Measurements from ENCODE around the gene FOSL1.

The FOSL1 gene

GRCh38 chr11:65917077-65917433 lies 16.9 kb upstream of the FOSL1 start:
- H3K4me3 ChIP-seq (ENCODE audit: low read depth, low read length), result no peak overlapping the region
- DNase-seq (ENCODE audit: low read depth), result no peak
- TF ChIP-seq CTCF (IDR thresholded peaks at IDR 0.05; ENCODE audit: low read depth, low read length, missing control alignments), result no peak

DNA sequence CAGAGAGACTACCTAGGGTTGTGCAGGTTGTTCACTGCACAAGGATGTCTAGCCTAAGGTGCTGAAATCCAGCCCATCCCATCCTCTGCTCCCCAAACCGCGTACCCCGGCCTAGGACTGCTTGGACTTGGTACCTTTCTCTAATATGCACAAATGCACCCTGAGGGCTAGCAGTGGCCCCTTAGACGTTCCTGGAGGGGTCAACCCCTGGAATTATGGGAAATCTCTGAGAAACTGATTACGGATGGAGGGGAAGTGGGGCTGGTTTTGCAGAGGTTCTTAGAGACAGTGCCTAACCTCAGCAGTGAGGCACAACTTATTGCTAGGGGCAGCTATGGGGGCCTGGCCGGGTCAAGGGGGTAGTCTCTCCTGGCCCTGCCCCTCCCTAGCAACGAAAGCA lies 16.2 kb upstream of the FOSL1 start:
- no peak for DNase-seq (ENCODE audit: low read depth)
- TF ChIP-seq CTCF (IDR thresholded peaks at IDR 0.05; ENCODE audit: low read depth, low read length, missing control alignments), result no peak
- no peak overlapping the region for H3K4me3 ChIP-seq (ENCODE audit: low read depth, low read length)

GRCh38 chr11:65915821-65916251 lies 15.6 kb upstream of the FOSL1 start:
- H3K4me3 ChIP-seq (ENCODE audit: low read depth, low read length), result no peak overlapping the region
- TF ChIP-seq CTCF (IDR thresholded peaks at IDR 0.05; ENCODE audit: low read depth, low read length, missing control alignments), result no peak
- no peak for DNase-seq (ENCODE audit: low read depth)

DNA sequence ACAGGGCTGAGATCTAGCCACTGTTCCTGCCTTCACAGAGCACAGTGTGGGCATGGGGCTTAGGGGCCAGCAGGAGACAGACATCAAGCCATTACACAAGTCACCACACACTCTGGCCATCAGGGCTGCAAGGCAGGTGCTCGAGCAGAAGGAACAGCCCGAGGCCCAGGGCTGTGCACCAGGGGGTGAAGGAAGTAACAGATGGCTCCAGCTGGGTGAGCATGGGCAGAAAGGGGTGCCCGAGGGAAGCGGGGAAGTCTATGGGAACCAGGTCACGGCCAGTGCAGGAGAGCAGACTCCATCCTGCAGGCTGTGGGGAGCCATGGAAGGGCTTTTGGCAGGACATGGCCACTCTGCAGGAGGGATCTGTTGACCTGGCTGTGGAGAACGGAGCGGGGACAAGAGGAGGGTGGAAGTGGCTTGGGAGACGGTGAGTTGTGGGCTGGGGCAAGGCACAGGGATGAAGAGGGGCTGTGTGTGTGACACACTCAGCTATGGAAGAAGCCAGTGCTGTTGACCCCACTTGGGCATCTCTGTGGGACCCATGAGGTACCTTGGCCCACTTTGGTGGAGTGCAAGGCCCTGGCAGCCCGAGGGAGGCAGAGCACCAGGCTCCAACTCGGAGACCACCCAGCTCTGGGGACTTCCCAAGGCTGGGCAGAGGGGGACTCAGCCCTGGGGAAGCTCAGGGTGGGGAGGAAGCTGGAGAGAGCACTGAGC lies 15.1 kb upstream of the FOSL1 start:
- no peak for DNase-seq (ENCODE audit: low read depth)
- no peak overlapping the region for H3K4me3 ChIP-seq (ENCODE audit: low read depth, low read length)
- no peak for TF ChIP-seq CTCF (IDR thresholded peaks at IDR 0.05; ENCODE audit: low read depth, low read length, missing control alignments)

- no peak for TF ChIP-seq CTCF (IDR thresholded peaks at IDR 0.05; ENCODE audit: low read depth, low read length, missing control alignments)
- DNase-seq (ENCODE audit: low read depth), result no peak
- no peak overlapping the region for H3K4me3 ChIP-seq (ENCODE audit: low read depth, low read length)
Observed at GRCh38 chr11:65912845-65913244, 12.7 kb upstream of the FOSL1 start.

DNA sequence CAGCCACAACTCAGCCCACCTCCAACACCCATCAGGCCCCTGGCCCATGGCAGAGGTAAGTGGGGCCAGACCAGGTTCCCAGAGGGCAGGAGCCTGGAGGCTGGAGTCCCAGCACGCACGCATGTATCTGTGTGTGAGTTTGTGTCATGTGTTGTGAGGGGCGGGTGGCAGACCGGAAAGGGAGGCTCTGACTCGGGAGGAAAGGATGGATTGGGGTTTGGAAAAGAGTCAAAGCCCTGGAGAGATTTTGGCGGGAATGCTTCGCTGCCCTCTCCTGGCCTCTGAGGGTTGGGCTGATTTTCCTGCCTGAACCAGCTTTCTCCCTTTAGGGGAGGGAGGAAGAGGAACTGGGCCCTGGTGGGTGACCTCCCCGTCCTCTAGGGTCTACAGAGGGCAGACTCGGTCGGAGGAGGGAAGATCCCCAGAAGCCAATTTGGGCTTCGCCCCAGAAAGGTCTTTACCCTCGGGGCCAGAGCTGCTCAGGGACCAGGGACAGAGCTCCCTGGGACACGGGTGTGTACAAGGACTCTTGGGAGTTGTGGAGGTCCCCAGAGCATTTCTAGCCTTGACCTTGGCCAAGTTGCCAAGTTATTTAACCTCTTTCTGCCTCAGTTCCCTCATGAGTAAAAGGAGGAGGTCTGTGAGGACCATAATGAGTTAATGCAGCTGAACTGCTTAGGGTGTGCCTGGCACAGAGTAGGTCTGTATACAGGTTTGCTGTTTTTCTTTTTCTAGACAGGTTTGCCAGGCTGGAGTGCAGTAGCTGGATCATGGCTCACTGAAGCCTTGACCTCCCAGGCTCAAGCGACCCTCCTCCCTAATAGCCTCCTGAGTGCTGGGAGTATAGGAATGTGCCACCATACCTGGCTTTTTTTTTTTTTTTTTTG lies 11.7 kb upstream of the FOSL1 start:
- TF ChIP-seq CTCF (IDR thresholded peaks at IDR 0.05; ENCODE audit: low read depth, low read length, missing control alignments), result peak; percentile 5
- no peak overlapping the region for H3K4me3 ChIP-seq (ENCODE audit: low read depth, low read length)
- DNase-seq (ENCODE audit: low read depth), result no peak
